SH-SY5Y (cell line): ENCODE results near the gene PSMG2.
A peak's percentile ranks its signal among the peaks of the same experiment; 100 is the strongest.

Source experiments
- GATA2 ChIP-seq: IDR thresholded peaks from 2 replicates; pipeline ENCODE4 v1.6.1; 2011; ENCODE audit warnings: mild to moderate bottlenecking, low read depth, low read length
- GATA3 ChIP-seq: IDR thresholded peaks from 2 replicates; pipeline ENCODE4 v1.6.1; 2011; ENCODE audit warnings: low read depth, mild to moderate bottlenecking, low read length, moderate library complexity

Gene PSMG2

GRCh38 chr18:12694032-12694431, 8.8 kb upstream of the PSMG2 start:
- TF ChIP-seq GATA3 (no peak), GATA2 (no peak)

GRCh38 chr18:12699747-12700146, 3.1 kb upstream of the PSMG2 start:
- no peak for TF ChIP-seq GATA3
- no peak for TF ChIP-seq GATA2

GRCh38 chr18:12701161-12701560, 1.7 kb upstream of the PSMG2 start:
- TF ChIP-seq GATA2, result no peak
- no peak for TF ChIP-seq GATA3

GRCh38 chr18:12703096-12703567, 290 bp downstream of the PSMG2 start:
- TF ChIP-seq GATA2 (no peak), GATA3 (no peak)

GRCh38 chr18:12703664-12704063, 822 bp downstream of the PSMG2 start:
- TF ChIP-seq GATA2 (no peak), GATA3 (no peak)

- TF ChIP-seq GATA2 (no peak), GATA3 (no peak)
Observed at GRCh38 chr18:12711446-12711845, 8.6 kb downstream of the PSMG2 start.

GRCh38 chr18:12721495-12722275, 18.8 kb downstream of the PSMG2 start:
- TF ChIP-seq GATA2 (no peak), GATA3 (no peak)

GRCh38 chr18:12722731-12723130, 19.9 kb downstream of the PSMG2 start:
- TF ChIP-seq GATA2 (no peak), GATA3 (no peak)

GRCh38 chr18:12726331-12726730, 23.5 kb downstream of the PSMG2 start:
- no peak for TF ChIP-seq GATA2
- TF ChIP-seq GATA3, result no peak

GRCh38 chr18:12726774-12727550, 24.1 kb downstream of the PSMG2 start:
- TF ChIP-seq GATA2 (no peak), GATA3 (no peak)

GRCh38 chr18:12737243-12737902, 34.5 kb downstream of the PSMG2 start:
- TF ChIP-seq GATA2 (no peak), GATA3 (no peak)

GRCh38 chr18:12741351-12741750, 38.5 kb downstream of the PSMG2 start:
- TF ChIP-seq GATA2, result peak; percentile 94
- TF ChIP-seq GATA3, result peak; percentile 76

- TF ChIP-seq GATA2, result no peak
- TF ChIP-seq GATA3, result no peak
Observed at GRCh38 chr18:12742453-12742852, 39.6 kb downstream of the PSMG2 start.

- TF ChIP-seq GATA3, result no peak
- TF ChIP-seq GATA2, result no peak
Observed at GRCh38 chr18:12744103-12744502, 41.3 kb downstream of the PSMG2 start.

GRCh38 chr18:12745095-12745795, 42.4 kb downstream of the PSMG2 start:
- TF ChIP-seq GATA2 (no peak), GATA3 (no peak)
